WI38 (cell line): ENCODE data around the gene PGP.

Experiments
- H3K4me3 ChIP-seq: 2 replicates; pipeline ENCODE4 v1.5.1; 2011; ENCODE audit warnings: low read depth, mild to moderate bottlenecking, control low read depth, low read length
- TF ChIP-seq, protein P1 (sequence below): IDR thresholded peaks from 2 replicates; pipeline ENCODE4 v1.5.1; 2012; ENCODE audit warnings: low read depth, mild to moderate bottlenecking, control low read depth, low read length

Gene PGP

GRCh38 chr16:2226918-2227317 lies 12.3 kb upstream of the PGP start:
- no peak overlapping the region for H3K4me3 ChIP-seq
- TF ChIP-seq, protein P1, sequence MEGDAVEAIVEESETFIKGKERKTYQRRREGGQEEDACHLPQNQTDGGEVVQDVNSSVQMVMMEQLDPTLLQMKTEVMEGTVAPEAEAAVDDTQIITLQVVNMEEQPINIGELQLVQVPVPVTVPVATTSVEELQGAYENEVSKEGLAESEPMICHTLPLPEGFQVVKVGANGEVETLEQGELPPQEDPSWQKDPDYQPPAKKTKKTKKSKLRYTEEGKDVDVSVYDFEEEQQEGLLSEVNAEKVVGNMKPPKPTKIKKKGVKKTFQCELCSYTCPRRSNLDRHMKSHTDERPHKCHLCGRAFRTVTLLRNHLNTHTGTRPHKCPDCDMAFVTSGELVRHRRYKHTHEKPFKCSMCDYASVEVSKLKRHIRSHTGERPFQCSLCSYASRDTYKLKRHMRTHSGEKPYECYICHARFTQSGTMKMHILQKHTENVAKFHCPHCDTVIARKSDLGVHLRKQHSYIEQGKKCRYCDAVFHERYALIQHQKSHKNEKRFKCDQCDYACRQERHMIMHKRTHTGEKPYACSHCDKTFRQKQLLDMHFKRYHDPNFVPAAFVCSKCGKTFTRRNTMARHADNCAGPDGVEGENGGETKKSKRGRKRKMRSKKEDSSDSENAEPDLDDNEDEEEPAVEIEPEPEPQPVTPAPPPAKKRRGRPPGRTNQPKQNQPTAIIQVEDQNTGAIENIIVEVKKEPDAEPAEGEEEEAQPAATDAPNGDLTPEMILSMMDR, result no peak

DNA sequence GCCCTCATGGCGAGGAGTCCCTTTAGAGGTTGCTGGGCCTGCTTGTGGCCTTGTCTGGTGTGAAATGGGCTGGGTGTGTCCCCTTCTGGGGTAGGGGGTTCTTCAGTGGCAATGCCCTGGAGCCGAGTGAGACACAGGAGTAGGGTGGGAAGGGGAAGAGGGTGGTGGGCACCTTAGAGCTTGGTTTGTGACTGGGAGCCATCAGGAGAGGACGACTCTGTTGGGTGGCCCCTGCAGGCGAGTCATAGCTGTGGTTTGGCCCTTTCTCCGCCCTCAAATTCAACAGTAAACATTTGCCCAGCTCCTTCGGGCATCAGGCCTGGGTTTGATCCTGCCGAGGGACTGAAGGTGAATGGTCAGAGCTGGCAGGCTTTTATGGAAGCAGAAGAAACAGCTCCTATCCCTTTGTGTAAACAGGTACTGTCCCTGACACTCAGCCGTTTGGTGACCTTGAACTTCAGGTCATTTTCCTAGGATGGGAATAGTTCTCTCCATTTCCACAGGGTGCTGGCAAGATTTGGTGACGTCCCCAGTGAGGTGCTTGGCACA lies 11.7 kb upstream of the PGP start:
- TF ChIP-seq, protein P1, result no peak
- H3K4me3 ChIP-seq, result no peak overlapping the region

- TF ChIP-seq, protein P1, result no peak
Observed at GRCh38 chr16:2223942-2224486, 9.4 kb upstream of the PGP start.

GRCh38 chr16:2223221-2223941 lies 8.7 kb upstream of the PGP start, which contains the start of gene E4F1:
Gene E4F1, plus strand, starts transcription at chr16:2223591. Its CDS starts 23 bp downstream, at chr16:2223614.
- TF ChIP-seq, protein P1, result no peak
- H3K4me3 ChIP-seq, result peak within 1 kb of the TSS; percentile 91

More at GRCh38 chr16:2223942-2224486, 9.4 kb upstream of the PGP start:
- H3K4me3 ChIP-seq, result peak overlapping the region; percentile 91

DNA sequence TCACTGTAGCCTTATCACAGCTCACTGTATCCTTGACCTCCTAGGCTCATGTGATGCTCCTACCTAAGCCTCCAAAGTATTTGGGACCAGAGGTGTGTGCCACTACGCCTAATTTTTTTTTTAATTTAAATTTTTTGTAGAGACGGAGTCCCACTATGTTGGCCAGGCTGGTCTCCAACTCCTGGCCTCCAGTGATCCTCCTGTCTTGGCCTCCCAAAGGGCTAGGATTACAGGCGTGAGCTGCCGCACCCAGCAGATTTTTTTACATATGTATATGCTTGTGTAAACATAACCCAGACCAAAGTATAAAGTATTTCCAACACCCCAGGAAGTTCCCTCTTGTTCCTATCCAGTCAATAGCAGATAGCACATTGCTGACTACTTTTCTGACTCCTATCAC lies 1.7 kb upstream of the PGP start:
- H3K4me3 ChIP-seq, result no peak overlapping the region
- TF ChIP-seq, protein P1, result no peak

DNA sequence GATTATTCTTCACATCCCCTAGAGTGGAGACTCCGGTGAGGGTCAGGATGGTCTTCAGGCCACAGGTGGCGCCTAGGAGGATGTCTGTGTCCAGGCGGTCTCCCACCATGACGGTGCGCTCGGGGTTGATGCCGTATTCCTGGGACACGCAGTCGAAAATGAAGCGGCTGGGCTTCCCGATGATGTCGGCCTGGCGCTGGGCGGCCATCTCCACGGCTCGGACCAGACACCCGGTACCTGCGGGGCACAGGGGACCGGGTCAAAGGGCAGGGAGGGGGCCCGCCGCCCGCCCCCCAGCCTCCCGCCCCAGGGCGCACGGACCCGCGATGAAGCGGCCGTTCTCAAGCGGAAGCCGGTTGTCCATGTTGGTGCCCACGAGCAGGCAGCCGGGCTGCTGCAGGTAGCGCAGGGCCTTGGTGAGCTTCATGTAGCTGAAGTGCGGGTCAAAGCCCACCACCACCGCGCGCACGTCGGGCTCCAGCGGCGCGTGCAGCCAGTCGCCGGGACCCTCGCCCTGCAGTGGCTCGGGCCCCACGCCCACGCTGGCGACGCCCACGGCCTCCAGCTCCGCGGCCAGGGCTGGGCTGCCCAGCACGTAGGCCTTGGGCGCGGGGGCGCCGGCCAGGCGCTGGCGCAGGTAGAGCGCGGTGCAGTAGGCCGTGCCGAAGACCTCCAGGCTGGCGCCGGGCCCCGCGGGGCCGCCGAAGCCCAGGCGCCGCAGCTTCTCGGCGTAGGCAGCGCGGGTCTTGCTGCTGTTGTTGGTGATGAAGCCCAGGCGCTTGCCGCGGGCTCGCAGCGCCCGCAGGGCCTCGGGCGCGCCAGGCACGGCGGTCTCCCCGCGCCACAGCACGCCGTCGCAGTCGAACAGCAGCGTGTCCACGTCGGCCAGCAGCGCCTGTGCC lies 572 bp downstream of the PGP start:
- H3K4me3 ChIP-seq, result peak overlapping the region; percentile 72
- TF ChIP-seq, protein P1, result no peak
